Tibial nerve (tissue), 4 donors: ENCODE data around the gene SAFB. TPM values are rescaled to one million over a fixed set of nuclear protein-coding genes. Genes with fewer than 3 reads are reported as not detected.
A peak's percentile ranks its signal among the peaks of the same experiment; 100 is the strongest.

Experiments
- DNase-seq, 2 donors: peaks; one replicate each; pipeline ENCODE4 v3.0.0-alpha.2; 2019; ENCODE audit warnings: low spot score in 2 of 2
- H3K27ac ChIP-seq, 4 donors: fragments of 200-600 bp; sonication (generic) in 3 of 4; one replicate each; pipeline ENCODE4 v1.5.1; 2017 to 2019; ENCODE audit warnings: mild to moderate bottlenecking in 1 of 4
- H3K27me3 ChIP-seq, 2 donors: fragments of 200-600 bp; sonication (generic) in 1 of 2; one replicate each; pipeline versions ENCODE4 v1.5.1 to v1.6.0; 2017 to 2019
- H3K36me3 ChIP-seq, 3 donors: fragments of 200-600 bp; sonication (generic); one replicate each; pipeline ENCODE4 v1.5.1; 2018 to 2019
- H3K4me1 ChIP-seq, 4 donors: fragments of 200-600 bp; sonication (generic) in 3 of 4; one replicate each; pipeline ENCODE4 v1.5.1; 2017 to 2019
- H3K4me3 ChIP-seq, 4 donors: fragments of 200-600 bp; sonication (generic) in 3 of 4; one replicate each; pipeline ENCODE4 v1.5.1; 2017 to 2019; ENCODE audit warnings: mild to moderate bottlenecking in 1 of 4, moderate library complexity in 1 of 4
- H3K9me3 ChIP-seq, 4 donors: fragments of 200-600 bp; sonication (generic) in 3 of 4; one replicate each; pipeline ENCODE4 v1.5.1; 2017 to 2019
- EP300 ChIP-seq, 2 donors: sonication (generic); formaldehyde crosslinking; IDR thresholded peaks; one replicate each; pipeline ENCODE4 v1.6.1; 2017; ENCODE audit warnings: antibody characterized with exemption in 2 of 2, mild to moderate bottlenecking in 1 of 2
- POLR2A ChIP-seq, 2 donors: fragments of 450-650 bp; IDR thresholded peaks; one replicate each; pipeline ENCODE4 v1.6.1; 2017; ENCODE audit warnings: antibody characterized with exemption in 2 of 2, mild to moderate bottlenecking in 2 of 2, moderate library complexity in 2 of 2
- WGBS, 2 donors: methylation state at CpG; one replicate each; pipeline ENCODE4 v1.1.5; 2018; 5-methylcytosine and 5-hydroxymethylcytosine counted together
- total RNA-seq, 4 donors: library from RNA; depleted of rRNA; stranded (reverse); fragments of >200 nt; gene quantifications; one replicate each; pipeline ENCODE4 v1.1.0, GENCODE V29; 2016
- TF ChIP-seq, protein P1 (sequence below), 5 experiments: fragments of 200-600 bp in 3 of 5; fragments of 450-650 bp in 2 of 5; sonication (generic) in 3 of 5; IDR thresholded peaks; one replicate each; pipeline ENCODE4 v1.5.1; 2016 to 2019; ENCODE audit warnings: antibody characterized with exemption in 5 of 5, mild to moderate bottlenecking in 3 of 5, moderate library complexity in 2 of 5

The SAFB gene
- total RNA-seq, 4 donors from 2014 or later: 121 to 252 (median 129) TPM

DNA sequence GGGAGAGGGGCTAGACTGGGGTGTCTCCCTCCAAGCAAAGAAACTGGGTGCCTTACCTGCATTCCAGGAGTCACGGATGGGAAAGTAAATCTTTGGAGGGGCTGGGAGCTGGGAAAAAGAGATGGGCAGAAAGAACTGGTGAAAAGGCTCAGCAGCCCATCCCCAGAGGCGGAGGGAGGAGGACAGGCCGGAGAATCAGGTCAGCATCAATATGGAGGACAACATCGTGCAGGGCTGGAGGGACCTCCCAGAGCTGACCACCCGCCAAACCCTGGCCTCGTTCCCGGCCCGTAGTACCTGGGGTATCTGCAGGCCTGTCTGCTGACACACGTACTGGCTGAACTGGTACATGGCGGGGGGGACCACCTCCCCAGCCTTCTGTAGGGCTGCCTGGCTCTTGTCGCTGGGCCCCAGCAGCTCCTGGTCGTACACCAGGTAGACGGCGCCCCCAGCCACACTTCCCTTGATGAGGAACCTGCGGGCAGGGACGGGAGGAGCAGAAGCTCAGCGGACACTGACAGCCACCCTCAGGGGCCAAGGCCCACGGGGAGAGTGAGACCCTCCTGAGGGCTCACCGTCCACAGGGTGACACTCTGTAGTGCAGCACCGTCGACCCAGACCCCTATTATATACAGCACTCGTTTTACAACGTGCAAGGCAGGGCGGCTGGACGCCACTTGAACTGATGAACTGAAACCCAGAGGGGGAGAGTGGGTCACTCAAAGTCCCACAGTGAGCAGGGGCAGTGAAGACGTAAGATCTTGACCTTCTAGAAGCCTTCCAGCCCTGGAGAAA, 56.6 kb downstream of the SAFB start:
- Histone ChIP-seq H3K9me3 (no peaks in the 10 kb centered on the region), H3K36me3 (peaks cover 0 to 20% (median 0%) of the 10 kb centered on the region in 3 donors), H3K27ac (peak overlapping the region; percentile 92 to 96 (median 94)), H3K4me3 (peak overlapping the region; percentile 61 to 98 (median 88)), H3K4me1 (peaks cover 0 to 28% (median 8%) of the 10 kb centered on the region in 4 donors), H3K27me3 (no peaks in the 10 kb centered on the region)
- TF ChIP-seq EP300 (IDR thresholded peaks at IDR 0.05): no peak
- TF ChIP-seq, protein P1, sequence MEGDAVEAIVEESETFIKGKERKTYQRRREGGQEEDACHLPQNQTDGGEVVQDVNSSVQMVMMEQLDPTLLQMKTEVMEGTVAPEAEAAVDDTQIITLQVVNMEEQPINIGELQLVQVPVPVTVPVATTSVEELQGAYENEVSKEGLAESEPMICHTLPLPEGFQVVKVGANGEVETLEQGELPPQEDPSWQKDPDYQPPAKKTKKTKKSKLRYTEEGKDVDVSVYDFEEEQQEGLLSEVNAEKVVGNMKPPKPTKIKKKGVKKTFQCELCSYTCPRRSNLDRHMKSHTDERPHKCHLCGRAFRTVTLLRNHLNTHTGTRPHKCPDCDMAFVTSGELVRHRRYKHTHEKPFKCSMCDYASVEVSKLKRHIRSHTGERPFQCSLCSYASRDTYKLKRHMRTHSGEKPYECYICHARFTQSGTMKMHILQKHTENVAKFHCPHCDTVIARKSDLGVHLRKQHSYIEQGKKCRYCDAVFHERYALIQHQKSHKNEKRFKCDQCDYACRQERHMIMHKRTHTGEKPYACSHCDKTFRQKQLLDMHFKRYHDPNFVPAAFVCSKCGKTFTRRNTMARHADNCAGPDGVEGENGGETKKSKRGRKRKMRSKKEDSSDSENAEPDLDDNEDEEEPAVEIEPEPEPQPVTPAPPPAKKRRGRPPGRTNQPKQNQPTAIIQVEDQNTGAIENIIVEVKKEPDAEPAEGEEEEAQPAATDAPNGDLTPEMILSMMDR (IDR thresholded peaks at IDR 0.05): no peak
- TF ChIP-seq POLR2A (IDR thresholded peaks at IDR 0.05): no peak
- DNase-seq: no peak
- WGBS, 2 donors: 26 to 30% methylated on average over 17 to 23 of the region's 26 CpGs

DNA sequence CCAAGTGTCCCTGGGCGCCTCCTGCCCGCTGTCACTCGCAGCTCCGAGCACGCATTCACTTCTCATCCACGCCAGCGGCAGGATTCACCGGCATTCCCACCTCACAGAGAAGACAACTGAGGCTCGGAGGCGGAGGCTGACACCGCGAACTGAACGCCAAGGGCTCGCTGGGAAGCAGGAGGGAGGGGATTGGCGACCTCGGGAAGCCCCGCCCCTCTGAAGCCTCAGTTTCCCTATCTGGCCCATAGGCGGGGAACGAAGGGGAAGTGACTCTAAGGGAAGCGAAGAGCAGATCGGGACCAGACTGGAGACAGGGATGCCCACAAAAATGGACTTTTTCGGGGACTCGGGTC, 57.2 kb downstream of the SAFB start:
- Histone ChIP-seq H3K27ac (peak overlapping the region; percentile 92 to 96 (median 94)), H3K9me3 (no peaks in the 10 kb centered on the region), H3K4me3 (peak overlapping the region; percentile 61 to 98 (median 88)), H3K27me3 (no peaks in the 10 kb centered on the region), H3K36me3 (peaks cover 0 to 20% (median 0%) of the 10 kb centered on the region in 3 donors), H3K4me1 (peaks cover 0 to 28% (median 8%) of the 10 kb centered on the region in 4 donors)
- DNase-seq: peak in 1 of 2 donors; percentile 11
- 0 to 1% methylated on average over 18 to 21 of the region's 23 CpGs for WGBS, 2 donors
- TF ChIP-seq POLR2A (IDR thresholded peaks at IDR 0.05): no peak
- TF ChIP-seq, protein P1 (IDR thresholded peaks at IDR 0.05): peak in 1 of 5 experiments; percentile 8

DNA sequence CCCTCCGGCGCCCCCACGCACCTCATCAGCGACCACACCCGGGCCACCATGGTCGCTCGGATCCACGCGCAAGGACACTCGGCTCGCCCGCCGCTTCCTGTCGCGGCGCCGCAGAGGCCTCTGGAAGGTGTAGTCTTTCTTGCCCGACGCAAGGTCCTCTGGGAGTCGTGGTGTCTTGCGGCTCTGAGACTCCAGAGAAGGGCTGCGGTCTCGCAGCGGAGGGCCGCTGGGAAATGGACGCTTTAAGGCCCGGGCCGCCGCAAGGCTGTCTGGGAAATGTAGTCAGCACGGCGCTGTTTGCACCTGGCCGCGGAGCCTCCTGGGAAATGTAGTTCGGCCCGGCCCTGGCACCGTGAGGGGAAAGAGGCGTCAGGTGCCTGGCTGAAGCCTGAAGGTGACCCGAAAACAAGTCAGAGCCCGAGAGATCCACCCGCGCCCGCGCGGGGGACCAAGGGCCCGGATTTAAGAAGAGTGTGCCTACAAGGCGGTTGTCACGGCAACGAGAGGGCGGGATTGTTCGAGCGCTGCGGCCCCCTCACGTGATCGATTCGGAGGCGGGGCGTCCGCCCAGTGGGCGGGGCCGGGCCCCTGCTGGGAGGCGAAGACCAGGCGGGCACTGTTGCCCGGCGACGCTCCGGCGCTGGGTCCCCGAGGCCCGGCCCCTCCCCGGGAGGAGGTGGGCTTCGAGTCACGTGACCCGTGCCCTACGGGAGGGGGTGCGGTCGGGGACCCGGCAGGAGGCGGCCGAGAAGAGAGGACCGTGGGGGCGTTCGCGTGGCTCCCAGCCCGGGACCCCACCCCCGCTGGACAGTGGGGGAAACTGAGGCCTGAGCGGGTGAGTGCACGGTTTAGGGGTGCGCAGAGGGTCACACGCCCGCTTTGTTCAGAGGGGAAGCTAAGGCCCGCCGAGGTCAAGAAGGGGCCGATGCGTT, 57.8 kb downstream of the SAFB start, which contains the start of the genes HSD11B1L and MICOS13:
Gene HSD11B1L (plus strand): TSS at position 591 of the 932 bp plus-strand sequence. CDS start 3,806 bp downstream, outside the sequence.
Gene MICOS13 (minus strand): TSS at position 80 of the 932 bp plus-strand sequence. CDS start 30 bp downstream, at position 50.
- Histone ChIP-seq H3K9me3 (no peaks in the 10 kb centered on the region), H3K27me3 (no peaks in the 10 kb centered on the region), H3K36me3 (peaks cover 0 to 20% (median 0%) of the 10 kb centered on the region in 3 donors), H3K27ac (peak within 1 kb of the TSS; percentile 92 to 96 (median 94)), H3K4me1 (peaks cover 0 to 28% (median 8%) of the 10 kb centered on the region in 4 donors), H3K4me3 (peak within 1 kb of the TSS; percentile 61 to 98 (median 88))
- 1% methylated on average over 31 to 65 of the region's 94 CpGs for WGBS, 2 donors
- DNase-seq: peak; percentile 99
- TF ChIP-seq POLR2A (IDR thresholded peaks at IDR 0.05) (peak in 1 of 2 donors; percentile 46), EP300 (IDR thresholded peaks at IDR 0.05) (peak; percentile 89 to 94)
- TF ChIP-seq, protein P1 (IDR thresholded peaks at IDR 0.05): peak in 1 of 5 experiments; percentile 47

DNA sequence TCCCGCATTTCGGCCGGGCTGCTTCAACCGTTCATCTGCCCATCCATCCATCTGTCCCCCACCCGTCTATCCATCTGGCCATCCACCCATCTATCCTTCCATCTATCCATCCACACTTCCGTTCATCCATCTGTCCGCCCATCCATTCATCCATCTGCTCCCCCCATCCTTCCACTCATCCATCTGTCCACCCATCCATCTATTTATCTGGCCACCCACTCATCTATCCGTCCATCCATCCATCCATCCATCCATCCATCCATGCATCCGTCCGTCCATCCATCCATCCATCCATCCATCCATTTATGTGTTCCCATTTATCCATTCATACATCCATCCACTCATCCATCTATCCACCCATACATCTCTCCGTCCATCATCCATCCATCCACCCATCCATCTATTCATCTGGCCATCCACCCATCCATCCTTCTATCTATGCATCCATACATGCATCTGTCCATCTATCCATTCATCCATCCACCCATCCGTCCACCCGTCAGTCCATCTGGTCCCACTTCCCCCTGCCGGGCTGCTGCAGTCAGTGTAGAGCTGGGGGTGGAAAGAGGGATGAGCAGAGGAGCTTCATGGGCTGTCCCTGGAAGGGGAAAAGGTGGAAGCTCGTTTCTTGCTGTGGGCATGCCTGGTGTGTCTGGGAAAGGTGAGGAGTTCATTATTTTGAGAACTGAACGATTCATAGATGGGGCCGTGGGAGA, 58.7 kb downstream of the SAFB start:
- H3K27me3 ChIP-seq: no peaks in the 10 kb centered on the region
- TF ChIP-seq EP300 (IDR thresholded peaks at IDR 0.05) (no peak), POLR2A (IDR thresholded peaks at IDR 0.05) (no peak)
- TF ChIP-seq, protein P1 (IDR thresholded peaks at IDR 0.05): no peak
- DNase-seq: no peak
- H3K27ac ChIP-seq: peak overlapping the region in 3 of 4 donors; percentile 93 to 96 (median 95)
- peaks cover 0 to 20% (median 0%) of the 10 kb centered on the region in 3 donors for H3K36me3 ChIP-seq
- WGBS, 2 donors: 64 to 65% methylated on average over 17 of the region's 17 CpGs
- peak overlapping the region in 3 of 4 donors; percentile 83 to 98 (median 94) for H3K4me3 ChIP-seq
- no peaks in the 10 kb centered on the region for H3K9me3 ChIP-seq
- H3K4me1 ChIP-seq: peaks cover 0 to 34% (median 8%) of the 10 kb centered on the region in 4 donors
